A673 (cell line): Measurements from ENCODE around the gene PIM2. TPM values are rescaled to one million over a fixed set of nuclear protein-coding genes. Genes with fewer than 3 reads are reported as not detected.

ENCODE experiments used
- BruUV-seq: library from RNA; stranded (reverse); fragments of 400-500 nt; replicated peaks from 2 replicates; lab custom pipeline; 2021; lab: Mats Ljungman, UMichigan
- CTCF ChIA-PET: fragments of 300-600 bp; sonication (Branson Sonifier 250); formaldehyde crosslinking; loops from one replicate; lab custom pipeline; 2022; ENCODE audit warnings: antibody characterized with exemption; lab: Charles Lee
- POLR2A ChIA-PET: fragments of 300-600 bp; sonication (Branson Sonifier 250); formaldehyde crosslinking; loops from one replicate; lab custom pipeline; 2022; ENCODE audit warnings: antibody characterized with exemption; ENCODE audit not compliant: low non-redundant PET; lab: Charles Lee
- DNase-seq: peaks from one replicate; pipeline ENCODE4 v3.0.0-alpha.2; 2015; ENCODE audit warnings: low spot score
- H3K27ac ChIP-seq: fragments of 200-600 bp; sonication (generic); 2 replicates; pipeline ENCODE4 v1.5.1; 2016; ENCODE audit warnings: mixed run types, low read depth, mild to moderate bottlenecking, mixed read lengths, antibody characterized with exemption, low read length; ENCODE audit not compliant: poor library complexity, severe bottlenecking
- H3K27me3 ChIP-seq: fragments of 200-600 bp; sonication (generic); replicated peaks from 2 replicates; pipeline ENCODE4 v1.6.1; 2017; ENCODE audit warnings: mixed run types, low read depth, mild to moderate bottlenecking, mixed read lengths, antibody characterized with exemption, low read length; ENCODE audit not compliant: insufficient read depth, poor library complexity
- H3K36me3 ChIP-seq: fragments of 200-600 bp; sonication (generic); 2 replicates; pipeline ENCODE4 v1.6.1; 2016; ENCODE audit warnings: mixed run types, mild to moderate bottlenecking, mixed read lengths, antibody characterized with exemption, low read length; ENCODE audit not compliant: insufficient read depth, poor library complexity, severe bottlenecking
- H3K4me1 ChIP-seq: fragments of 200-600 bp; sonication (generic); 2 replicates; pipeline ENCODE4 v1.6.1; 2017; ENCODE audit warnings: mixed run types, mild to moderate bottlenecking, mixed read lengths, antibody characterized with exemption, low read length; ENCODE audit not compliant: insufficient read depth, poor library complexity, severe bottlenecking
- H3K4me3 ChIP-seq: fragments of 200-600 bp; sonication (generic); 2 replicates; pipeline ENCODE4 v1.5.1; 2016; ENCODE audit warnings: low read depth, mixed run types, mild to moderate bottlenecking, mixed read lengths, low read length; ENCODE audit not compliant: poor library complexity, severe bottlenecking
- H3K9me3 ChIP-seq: fragments of 200-600 bp; sonication (generic); 2 replicates; pipeline ENCODE4 v1.6.1; 2016; ENCODE audit warnings: mixed run types, low read depth, mild to moderate bottlenecking, mixed read lengths, antibody characterized with exemption, low read length; ENCODE audit not compliant: poor library complexity, severe bottlenecking
- EZH2 ChIP-seq: fragments of 200-600 bp; sonication (generic); IDR thresholded peaks from 2 replicates; pipeline ENCODE4 v1.6.1; 2017; ENCODE audit warnings: borderline replicate concordance, low read depth, mild to moderate bottlenecking, mixed read lengths, antibody characterized with exemption, low read length; ENCODE audit not compliant: poor library complexity, severe bottlenecking
- intact Hi-C: fragments of 100-400 bp; cut with micrococcal nuclease; formaldehyde crosslinking; loops from one replicate; pipeline ENCODE4 v1.10.0; 2022; ENCODE audit not compliant: unreplicated experiment
- total RNA-seq: library from RNA; stranded (reverse); gene quantifications from 2 replicates; pipeline ENCODE4 v1.2.3, GENCODE V29; 2021
- TF ChIP-seq, protein P1 (sequence below): fragments of 300-800, 200-600 bp; sonication (generic); conservative IDR thresholded peaks from 2 replicates; pipeline ENCODE4 v1.5.1; 2017; ENCODE audit warnings: low read depth, mild to moderate bottlenecking, antibody characterized with exemption, low read length, moderate library complexity, mixed read lengths

PIM2 gene
- total RNA-seq, 1 experiment from 2014 or later, result 19.9 TPM

DNA sequence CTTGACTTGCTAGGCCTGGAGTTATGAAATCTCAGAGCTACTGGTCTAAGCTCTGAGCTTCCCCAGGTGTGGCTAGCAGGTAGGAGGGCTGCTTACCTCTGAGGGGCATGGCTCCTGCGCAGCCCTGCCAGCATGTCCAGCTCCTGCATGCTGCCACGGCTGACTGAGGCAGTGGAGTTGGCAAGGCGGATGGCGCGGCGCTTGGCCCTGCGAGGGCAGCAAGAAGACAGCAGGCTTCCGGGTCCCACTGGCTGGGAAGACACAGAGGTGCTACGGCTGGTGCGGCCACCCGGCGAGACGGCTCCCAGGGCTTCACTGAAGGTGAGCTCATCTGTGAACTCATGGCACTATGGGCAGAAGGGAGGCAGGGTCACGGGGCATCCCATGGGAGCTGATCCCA, 47.1 kb upstream of the PIM2 start:
- Histone ChIP-seq H3K9me3 (no peaks in the 10 kb centered on the region), H3K27ac (no peak overlapping the region), H3K36me3 (no peaks in the 10 kb centered on the region), H3K4me1 (no peaks in the 10 kb centered on the region), H3K27me3 (no peaks in the 10 kb centered on the region), H3K4me3 (no peak overlapping the region)
- POLR2A ChIA-PET, result no interaction called here
- TF ChIP-seq, protein P1, sequence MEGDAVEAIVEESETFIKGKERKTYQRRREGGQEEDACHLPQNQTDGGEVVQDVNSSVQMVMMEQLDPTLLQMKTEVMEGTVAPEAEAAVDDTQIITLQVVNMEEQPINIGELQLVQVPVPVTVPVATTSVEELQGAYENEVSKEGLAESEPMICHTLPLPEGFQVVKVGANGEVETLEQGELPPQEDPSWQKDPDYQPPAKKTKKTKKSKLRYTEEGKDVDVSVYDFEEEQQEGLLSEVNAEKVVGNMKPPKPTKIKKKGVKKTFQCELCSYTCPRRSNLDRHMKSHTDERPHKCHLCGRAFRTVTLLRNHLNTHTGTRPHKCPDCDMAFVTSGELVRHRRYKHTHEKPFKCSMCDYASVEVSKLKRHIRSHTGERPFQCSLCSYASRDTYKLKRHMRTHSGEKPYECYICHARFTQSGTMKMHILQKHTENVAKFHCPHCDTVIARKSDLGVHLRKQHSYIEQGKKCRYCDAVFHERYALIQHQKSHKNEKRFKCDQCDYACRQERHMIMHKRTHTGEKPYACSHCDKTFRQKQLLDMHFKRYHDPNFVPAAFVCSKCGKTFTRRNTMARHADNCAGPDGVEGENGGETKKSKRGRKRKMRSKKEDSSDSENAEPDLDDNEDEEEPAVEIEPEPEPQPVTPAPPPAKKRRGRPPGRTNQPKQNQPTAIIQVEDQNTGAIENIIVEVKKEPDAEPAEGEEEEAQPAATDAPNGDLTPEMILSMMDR, result no peak
- no peak for TF ChIP-seq EZH2
- intact Hi-C loops, result no loop called here
- BruUV-seq, result no TSS peak
- no peak for DNase-seq
- CTCF ChIA-PET, result no interaction called here

DNA sequence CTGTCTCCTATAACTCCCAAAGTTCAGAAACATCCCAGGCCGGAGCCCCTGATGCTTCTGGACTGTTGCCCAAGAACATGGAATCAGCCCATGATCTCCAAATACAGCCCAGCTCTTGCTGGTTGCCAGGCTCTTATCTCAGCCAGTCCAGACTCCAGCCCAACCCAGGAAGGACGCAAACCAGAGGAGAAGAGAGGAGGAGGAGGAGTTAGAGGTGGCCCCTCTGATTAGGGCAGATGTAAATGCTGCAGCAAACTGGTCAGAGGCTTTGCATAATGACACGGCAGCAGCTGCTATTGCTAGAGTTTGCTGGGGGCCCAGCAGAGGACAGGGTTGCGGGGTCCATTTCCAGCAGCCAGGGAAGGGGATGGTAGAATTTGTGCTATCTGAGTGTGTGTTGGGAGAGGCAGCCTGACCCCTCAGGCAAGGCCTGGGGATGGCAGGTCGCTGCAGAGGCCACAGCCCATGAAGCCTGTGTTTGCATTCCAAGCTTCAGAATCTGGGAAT, 42.8 kb upstream of the PIM2 start:
- Histone ChIP-seq H3K9me3 (no peaks in the 10 kb centered on the region), H3K27me3 (no peaks in the 10 kb centered on the region), H3K4me3 (no peak overlapping the region), H3K27ac (no peak overlapping the region), H3K4me1 (no peaks in the 10 kb centered on the region), H3K36me3 (no peaks in the 10 kb centered on the region)
- DNase-seq, result no peak
- intact Hi-C loops, result no loop called here
- BruUV-seq, result no TSS peak
- ChIA-PET CTCF (no interaction called here), POLR2A (no interaction called here)
- TF ChIP-seq EZH2, result no peak
- TF ChIP-seq, protein P1, result no peak

DNA sequence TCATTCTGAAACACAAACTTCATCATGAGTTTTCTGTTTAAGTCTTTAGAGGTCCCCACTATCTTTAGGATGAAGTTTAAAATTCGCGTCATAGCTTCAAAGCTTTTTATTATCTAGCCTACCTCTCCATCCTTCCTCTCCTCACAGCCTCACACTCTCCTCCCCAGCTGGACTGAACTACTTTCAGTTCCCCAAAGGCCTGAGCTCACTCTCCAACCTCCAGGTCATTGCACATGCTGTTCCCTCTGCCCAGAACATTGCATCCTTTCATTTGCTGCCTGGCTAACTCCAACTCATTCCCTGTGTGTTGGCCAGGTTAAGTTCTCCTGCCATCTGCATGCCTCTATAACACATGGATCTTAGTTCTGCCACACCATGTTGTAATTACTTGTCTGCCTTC, 41.5 kb upstream of the PIM2 start:
- Histone ChIP-seq H3K4me1 (no peaks in the 10 kb centered on the region), H3K9me3 (no peaks in the 10 kb centered on the region), H3K27ac (no peak overlapping the region), H3K27me3 (no peaks in the 10 kb centered on the region), H3K36me3 (peaks cover 6% of the 10 kb centered on the region), H3K4me3 (no peak overlapping the region)
- CTCF ChIA-PET, result no interaction called here
- TF ChIP-seq, protein P1, result no peak
- no peak for TF ChIP-seq EZH2
- POLR2A ChIA-PET, result interaction anchor here (0.9 kb wide), 1 partner anchor 12 kb away, joined by 3 read pairs; the partner anchor contains the start of gene KCND1
- intact Hi-C loops, result no loop called here
- BruUV-seq, result no TSS peak
- DNase-seq, result no peak
